Ovary (tissue), 9 donors: ENCODE data around the gene CEPT1. TPM values are rescaled to one million over a fixed set of nuclear protein-coding genes. Genes with fewer than 3 reads are reported as not detected.

ENCODE experiments used
- DNase-seq, 5 donors: peaks; one replicate each; pipeline ENCODE4 v3.0.0-alpha.2; 2019 to 2020
- H3K27ac ChIP-seq, 2 donors: fragments of 200-600 bp; one replicate each; pipeline versions ENCODE4 v1.5.1 to v1.8.0; 2019 to 2022
- H3K27me3 ChIP-seq: fragments of 200-600 bp; one replicate; pipeline ENCODE4 v1.8.0; 2022
- H3K36me3 ChIP-seq: fragments of 200-600 bp; sonication (generic); one replicate; pipeline ENCODE4 v1.5.1; 2019
- H3K4me1 ChIP-seq: one replicate; pipeline ENCODE4 v1.8.1; 2013; ENCODE audit warnings: mild to moderate bottlenecking, moderate library complexity; ENCODE audit not compliant: insufficient read depth
- H3K4me3 ChIP-seq: fragments of 200-600 bp; sonication (generic); one replicate; pipeline ENCODE4 v1.5.1; 2017
- H3K9me3 ChIP-seq, 2 donors: fragments of 200-600 bp in 1 of 2; sonication (generic) in 1 of 2; one replicate each; pipeline versions ENCODE4 v1.5.1 to v1.8.1; 2013 to 2019; ENCODE audit warnings: mild to moderate bottlenecking in 1 of 2, moderate library complexity in 1 of 2
- EP300 ChIP-seq: sonication (generic); formaldehyde crosslinking; IDR thresholded peaks from one replicate; pipeline ENCODE4 v1.6.1; 2017; ENCODE audit warnings: antibody characterized with exemption
- POLR2A ChIP-seq: fragments of 450-650 bp; IDR thresholded peaks from one replicate; pipeline ENCODE4 v1.6.1; 2017; ENCODE audit warnings: antibody characterized with exemption, mild to moderate bottlenecking, moderate library complexity
- WGBS, 3 donors: extraction: QIAGEN DNeasy Blood & Tissue Kit in 1 of 3; methylation state at CpG; one replicate each; pipeline versions ENCODE4 v1.1.5 to v1.1.7; 2013 to 2017; 5-methylcytosine and 5-hydroxymethylcytosine counted together
- intact Hi-C, 4 donors: fragments of 100-400 bp; cut with DNase I; formaldehyde crosslinking; loops; one replicate each; pipeline versions ENCODE4 v1.11.0 to v1.15.1; 2022 to 2023
- polyA plus RNA-seq, 2 donors: library from polyadenylated mRNA; stranded (reverse); fragments of 200-250 nt in 1 of 2; fragments of 350-450 nt in 1 of 2; fragmentation: Illumina TruSeq in 1 of 2; extraction: RNeasy Lipid Tissue Mini Kit (QIAGEN cat#74804) in 1 of 2; gene quantifications; one replicate each; pipeline ENCODE4 v1.2.3, GENCODE V29; 2013 to 2014
- total RNA-seq, 7 donors: library from RNA; depleted of rRNA in 2 of 7; stranded (reverse); fragments of >200 nt in 2 of 7; fragmentation: NEBNext Ultra II Directional in 3 of 7; extraction: Animal tissue kit (Norgen Biotek cat#: 25700) in 3 of 7; gene quantifications; one replicate each; pipeline versions ENCODE4 v1.1.0 to v1.2.4, GENCODE V29; 2016 to 2023
- TF ChIP-seq, protein P1 (sequence below), 3 donors: fragments of 450-650 bp in 2 of 3; fragments of 200-600 bp in 1 of 3; IDR thresholded peaks; one replicate each; pipeline versions ENCODE4 v1.5.1 to v1.8.0; 2016 to 2022; ENCODE audit warnings: antibody characterized with exemption in 3 of 3, mild to moderate bottlenecking in 1 of 3
- donor health status: DM: no; HTN: no; CAD: no; lungs with moderate emphysema.
- donor health status: DM: no; HTN: no; CAD: no.
- donor health status: Bipolar disorder and iron deficiency.
- donor health status: DM: yes; HTN: yes; CAD: no.
- donor health status: DM: no; HTN: no; CAD: no.
- donor health status: DM: yes; HTN: yes; CAD: no.

CEPT1 gene
- total and polyA plus RNA-seq, 9 donors: 16.4 to 40.3 (median 32.4) TPM

DNA sequence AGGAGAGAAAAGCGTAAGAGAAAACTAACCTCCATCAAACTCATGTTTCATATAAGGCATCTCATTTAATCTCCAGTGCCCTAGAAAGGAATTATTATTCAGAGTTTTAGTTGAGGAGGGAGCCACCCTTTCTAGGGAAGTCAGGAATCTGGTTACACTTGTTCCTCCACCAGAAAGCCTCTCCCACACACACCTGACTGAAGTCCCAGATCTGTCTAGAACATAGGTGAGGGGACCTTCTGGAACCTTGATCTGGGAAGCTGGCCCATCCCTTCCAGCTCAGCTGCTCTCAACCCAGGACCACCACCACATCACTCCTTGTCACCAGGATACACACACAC, 62.3 kb downstream of the CEPT1 start:
- TF ChIP-seq POLR2A: no peak
- no peak for TF ChIP-seq EP300
- TF ChIP-seq, protein P1, sequence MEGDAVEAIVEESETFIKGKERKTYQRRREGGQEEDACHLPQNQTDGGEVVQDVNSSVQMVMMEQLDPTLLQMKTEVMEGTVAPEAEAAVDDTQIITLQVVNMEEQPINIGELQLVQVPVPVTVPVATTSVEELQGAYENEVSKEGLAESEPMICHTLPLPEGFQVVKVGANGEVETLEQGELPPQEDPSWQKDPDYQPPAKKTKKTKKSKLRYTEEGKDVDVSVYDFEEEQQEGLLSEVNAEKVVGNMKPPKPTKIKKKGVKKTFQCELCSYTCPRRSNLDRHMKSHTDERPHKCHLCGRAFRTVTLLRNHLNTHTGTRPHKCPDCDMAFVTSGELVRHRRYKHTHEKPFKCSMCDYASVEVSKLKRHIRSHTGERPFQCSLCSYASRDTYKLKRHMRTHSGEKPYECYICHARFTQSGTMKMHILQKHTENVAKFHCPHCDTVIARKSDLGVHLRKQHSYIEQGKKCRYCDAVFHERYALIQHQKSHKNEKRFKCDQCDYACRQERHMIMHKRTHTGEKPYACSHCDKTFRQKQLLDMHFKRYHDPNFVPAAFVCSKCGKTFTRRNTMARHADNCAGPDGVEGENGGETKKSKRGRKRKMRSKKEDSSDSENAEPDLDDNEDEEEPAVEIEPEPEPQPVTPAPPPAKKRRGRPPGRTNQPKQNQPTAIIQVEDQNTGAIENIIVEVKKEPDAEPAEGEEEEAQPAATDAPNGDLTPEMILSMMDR (IDR thresholded peaks at IDR 0.05): no peak
- Histone ChIP-seq H3K27me3 (no peaks in the 10 kb centered on the region), H3K4me3 (no peak overlapping the region), H3K9me3 (no peaks in the 10 kb centered on the region), H3K4me1 (no peaks in the 10 kb centered on the region), H3K36me3 (no peaks in the 10 kb centered on the region), H3K27ac (no peak overlapping the region)
- intact Hi-C loops: no loop called here
- DNase-seq: no peak
- WGBS, 3 donors: 96 to 100% (median 100%) methylated on average over 1 of the region's 1 CpG

DNA sequence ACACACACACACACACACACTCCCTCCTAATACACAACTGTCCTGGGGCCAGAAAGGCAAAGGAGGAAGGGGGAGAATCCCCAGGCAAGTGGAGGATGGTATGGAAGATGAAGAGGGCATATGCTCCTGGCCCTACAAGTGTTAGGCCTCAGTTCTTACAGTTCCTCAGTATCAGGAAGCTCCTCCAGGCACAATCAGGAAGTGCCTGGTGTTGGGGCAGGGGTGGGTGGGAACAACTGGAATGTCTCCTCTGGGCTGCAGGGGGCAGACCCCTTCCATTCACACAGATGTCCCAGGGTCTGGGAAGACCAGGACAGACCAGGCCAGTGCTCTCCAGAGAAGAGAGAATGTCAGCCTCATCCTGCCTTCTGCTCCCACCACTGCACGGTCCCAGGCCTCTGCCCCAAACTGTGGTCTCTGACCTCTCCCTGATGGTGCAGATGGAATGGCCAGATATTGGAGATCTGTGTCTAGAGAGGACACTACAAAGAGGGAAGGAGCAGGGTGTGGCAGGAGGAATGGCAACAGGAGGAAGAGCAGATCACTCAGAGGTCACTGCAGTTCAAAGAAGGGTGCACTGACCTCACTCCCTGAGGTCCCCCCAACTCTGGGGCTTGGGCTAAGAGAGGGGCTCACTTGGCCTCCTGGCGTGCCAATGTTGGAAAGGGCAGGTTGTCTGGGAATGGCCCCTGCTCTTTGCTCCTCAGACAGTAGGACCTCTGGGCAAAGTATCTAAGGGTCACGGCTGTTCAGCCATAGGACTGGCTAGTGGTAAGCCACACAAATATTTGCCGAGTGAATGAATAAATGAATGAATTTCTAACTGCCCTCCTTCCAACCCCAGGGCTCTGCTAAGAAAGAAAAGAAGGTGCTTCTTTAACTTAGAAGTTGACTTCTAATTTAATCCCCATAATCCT, 62.9 kb downstream of the CEPT1 start:
- Histone ChIP-seq H3K27ac (no peak overlapping the region), H3K4me3 (peak overlapping the region; percentile 62), H3K4me1 (no peaks in the 10 kb centered on the region), H3K9me3 (no peaks in the 10 kb centered on the region), H3K27me3 (no peaks in the 10 kb centered on the region), H3K36me3 (no peaks in the 10 kb centered on the region)
- no peak for DNase-seq
- intact Hi-C loops: no loop called here
- 87 to 93% (median 90%) methylated on average over 4 of the region's 4 CpGs for WGBS, 3 donors
- TF ChIP-seq POLR2A: no peak
- TF ChIP-seq, protein P1 (IDR thresholded peaks at IDR 0.05): no peak
- TF ChIP-seq EP300: no peak

DNA sequence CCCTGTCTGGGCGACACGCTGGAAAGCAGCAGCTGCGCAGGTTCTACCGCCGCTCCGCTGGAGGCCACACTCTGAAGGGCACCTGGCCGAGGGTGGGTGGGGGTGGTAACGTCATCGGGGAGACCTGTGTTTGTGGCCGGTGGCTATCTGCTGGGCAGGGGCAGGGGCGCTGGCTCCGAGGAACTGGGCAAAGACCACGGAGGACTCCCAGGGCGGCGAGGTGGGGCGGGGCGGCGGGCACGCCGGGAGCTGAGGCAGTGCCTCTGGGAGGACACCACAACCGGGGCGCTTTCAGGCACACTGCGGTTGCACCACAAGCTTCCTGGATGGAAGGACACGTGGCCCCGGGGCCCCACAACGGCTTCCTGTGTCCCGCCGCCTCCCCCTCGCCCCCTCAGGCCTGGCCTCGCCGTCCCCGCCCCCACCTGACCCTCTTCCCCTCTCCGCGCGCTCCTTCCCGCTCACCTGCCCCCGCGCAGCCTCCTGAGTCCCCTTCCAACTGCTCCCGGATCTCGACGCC, 63.7 kb downstream of the CEPT1 start:
- 9 to 23% (median 12%) methylated on average over 17 to 40 of the region's 41 CpGs for WGBS, 3 donors
- H3K4me1 ChIP-seq: no peaks in the 10 kb centered on the region
- intact Hi-C loops: no loop called here
- peak; percentile 33 to 70 (median 46) for DNase-seq
- H3K9me3 ChIP-seq: no peaks in the 10 kb centered on the region
- H3K36me3 ChIP-seq: no peaks in the 10 kb centered on the region
- peak overlapping the region; percentile 62 for H3K4me3 ChIP-seq
- H3K27ac ChIP-seq: no peak overlapping the region
- TF ChIP-seq EP300 (no peak), POLR2A (no peak)
- TF ChIP-seq, protein P1 (IDR thresholded peaks at IDR 0.05): no peak
- H3K27me3 ChIP-seq: no peaks in the 10 kb centered on the region

DNA sequence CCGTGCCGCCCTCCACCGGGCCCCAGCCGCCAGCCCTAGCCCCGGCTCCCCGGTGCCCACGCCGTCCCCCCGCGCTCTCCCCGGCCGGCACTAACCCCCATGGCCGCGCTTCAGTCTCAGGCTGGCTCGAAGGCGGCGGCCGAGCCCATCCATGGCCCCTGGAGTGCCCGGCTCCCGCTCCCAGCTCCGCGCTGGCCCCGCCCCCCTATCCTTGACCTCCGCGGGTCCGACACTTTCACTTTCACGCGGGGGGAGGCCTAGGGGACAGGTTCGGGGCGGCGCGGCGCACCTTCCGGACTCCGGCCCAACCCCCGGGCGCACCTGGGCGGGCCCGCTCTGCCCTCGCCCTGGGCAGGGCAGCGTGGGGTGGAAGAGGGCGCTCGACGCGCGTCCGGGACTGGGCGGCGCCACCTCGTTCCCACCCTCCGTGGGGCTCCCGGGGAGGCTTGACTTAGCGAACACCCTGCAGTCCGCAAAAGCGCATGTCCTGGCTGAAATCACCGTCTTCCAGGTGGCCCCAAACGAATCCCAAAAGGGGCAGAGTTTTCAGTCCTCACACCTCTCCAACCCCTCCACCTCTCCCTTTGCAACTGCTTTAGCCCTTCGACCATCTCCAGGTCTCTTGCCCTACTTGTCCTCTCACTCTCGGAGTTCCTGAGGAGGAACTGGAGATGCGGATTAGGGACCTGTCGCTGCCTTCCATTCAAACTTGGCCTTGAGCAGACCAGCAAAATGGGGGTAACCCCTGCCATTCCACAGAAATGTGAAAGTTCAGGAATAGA, 64.4 kb downstream of the CEPT1 start:
- no peaks in the 10 kb centered on the region for H3K9me3 ChIP-seq
- H3K27me3 ChIP-seq: no peaks in the 10 kb centered on the region
- WGBS, 3 donors: 3 to 4% (median 3%) methylated on average over 51 to 61 of the region's 61 CpGs
- DNase-seq: peak in 4 of 5 donors; percentile 28 to 61 (median 53)
- H3K27ac ChIP-seq: no peak overlapping the region
- H3K4me3 ChIP-seq: peak overlapping the region; percentile 62
- H3K4me1 ChIP-seq: no peaks in the 10 kb centered on the region
- no peaks in the 10 kb centered on the region for H3K36me3 ChIP-seq
- intact Hi-C loops: no loop called here
- TF ChIP-seq EP300 (no peak), POLR2A (no peak)
- TF ChIP-seq, protein P1 (IDR thresholded peaks at IDR 0.05): no peak
